Muscle layer of colon (tissue), 2 donors: ENCODE results near the gene GPR141.

ENCODE experiments used
- H3K27ac ChIP-seq: one replicate; pipeline ENCODE4 v1.7.0; 2013; ENCODE audit warnings: low read depth, mild to moderate bottlenecking, low read length, moderate library complexity
- H3K27me3 ChIP-seq, 2 donors: one replicate each; pipeline ENCODE4 v1.7.0; 2013; ENCODE audit warnings: low read length in 2 of 2, mild to moderate bottlenecking in 2 of 2; ENCODE audit not compliant: insufficient read depth in 2 of 2, control insufficient read depth in 1 of 2
- H3K36me3 ChIP-seq: one replicate; pipeline ENCODE4 v1.7.0; 2013; ENCODE audit warnings: mild to moderate bottlenecking, low read length; ENCODE audit not compliant: insufficient read depth
- H3K4me1 ChIP-seq: one replicate; pipeline ENCODE4 v1.7.0; 2013; ENCODE audit warnings: mild to moderate bottlenecking, low read length; ENCODE audit not compliant: insufficient read depth
- H3K4me3 ChIP-seq, 2 donors: one replicate each; pipeline ENCODE4 v1.7.0; 2013; ENCODE audit warnings: low read length in 2 of 2, low read depth in 1 of 2, mild to moderate bottlenecking in 1 of 2, moderate library complexity in 1 of 2
- H3K9ac ChIP-seq: one replicate; pipeline ENCODE4 v1.7.0; 2013; ENCODE audit warnings: low read length
- H3K9me3 ChIP-seq: one replicate; pipeline ENCODE4 v1.7.0; 2013; ENCODE audit warnings: mild to moderate bottlenecking, low read length
- donor health status: abdominal sarcoma.
- donor health status: Adenocarcinoma of cecum.

GPR141 gene

DNA sequence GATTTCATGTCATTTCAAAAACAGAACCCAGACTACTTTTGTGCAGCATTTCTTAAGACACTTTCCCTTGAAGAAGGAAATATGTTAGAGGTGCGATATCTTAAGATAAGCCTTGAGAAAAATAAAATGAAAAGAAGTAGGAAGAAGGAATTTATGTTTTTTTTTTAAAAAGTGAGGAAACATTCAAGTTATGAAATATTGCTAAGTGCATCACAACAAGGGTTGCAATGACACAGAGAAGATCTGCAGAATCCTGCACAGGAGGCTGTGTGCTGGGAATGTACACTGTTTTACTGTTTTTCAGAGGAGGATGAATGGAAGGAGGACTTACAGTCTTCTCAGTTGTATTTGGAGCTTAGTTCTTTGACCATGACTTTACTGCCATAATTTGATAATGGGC, 85.0 kb downstream of the GPR141 start:
- Histone ChIP-seq H3K9me3 (no peaks in the 10 kb centered on the region), H3K9ac (no peak overlapping the region), H3K4me1 (no peaks in the 10 kb centered on the region), H3K27ac (no peak overlapping the region), H3K27me3 (no peaks in the 10 kb centered on the region), H3K36me3 (no peaks in the 10 kb centered on the region), H3K4me3 (no peak overlapping the region)

DNA sequence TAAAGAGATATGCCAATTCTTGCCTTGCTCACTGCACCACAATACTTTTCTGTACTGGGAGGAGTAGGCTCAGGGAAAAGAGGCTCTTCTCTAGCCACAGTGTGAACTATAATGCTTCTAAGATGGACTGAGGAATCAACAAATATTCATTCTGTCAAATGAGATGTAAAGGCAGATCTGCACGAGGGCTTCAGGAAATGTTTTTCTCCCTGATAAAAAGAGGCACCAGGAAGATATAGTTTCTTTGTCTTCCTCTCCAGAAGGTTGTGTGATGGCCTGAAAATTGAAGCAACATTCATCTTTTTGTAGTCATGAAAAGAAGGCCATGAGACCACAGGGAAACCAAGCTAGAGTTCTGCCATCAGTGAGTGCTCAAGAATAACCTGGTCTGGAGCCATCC, 85.7 kb downstream of the GPR141 start:
- Histone ChIP-seq H3K27ac (no peak overlapping the region), H3K36me3 (no peaks in the 10 kb centered on the region), H3K4me3 (no peak overlapping the region), H3K9ac (no peak overlapping the region), H3K27me3 (no peaks in the 10 kb centered on the region), H3K4me1 (no peaks in the 10 kb centered on the region), H3K9me3 (no peaks in the 10 kb centered on the region)

DNA sequence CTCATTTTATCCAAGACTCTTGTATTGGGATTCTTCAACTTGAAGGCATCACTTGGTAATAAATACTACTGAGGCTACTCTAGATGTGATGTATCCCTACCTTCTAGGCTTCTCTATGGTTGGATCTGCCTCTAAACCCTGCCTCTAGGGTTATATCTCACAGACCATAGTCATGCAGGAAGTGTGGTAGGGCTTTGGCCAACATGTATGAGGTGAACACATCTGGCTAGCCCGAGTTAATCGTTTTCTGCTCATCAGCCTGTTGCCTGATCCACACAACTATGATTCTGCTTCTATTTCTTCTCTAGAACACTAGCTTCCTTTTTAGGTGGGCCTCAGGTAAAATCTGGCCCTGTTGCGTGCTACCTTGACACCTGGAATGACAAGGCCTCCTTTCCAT, 86.2 kb downstream of the GPR141 start:
- Histone ChIP-seq H3K36me3 (no peaks in the 10 kb centered on the region), H3K4me1 (no peaks in the 10 kb centered on the region), H3K4me3 (no peak overlapping the region), H3K9ac (no peak overlapping the region), H3K27me3 (no peaks in the 10 kb centered on the region), H3K27ac (no peak overlapping the region), H3K9me3 (no peaks in the 10 kb centered on the region)

DNA sequence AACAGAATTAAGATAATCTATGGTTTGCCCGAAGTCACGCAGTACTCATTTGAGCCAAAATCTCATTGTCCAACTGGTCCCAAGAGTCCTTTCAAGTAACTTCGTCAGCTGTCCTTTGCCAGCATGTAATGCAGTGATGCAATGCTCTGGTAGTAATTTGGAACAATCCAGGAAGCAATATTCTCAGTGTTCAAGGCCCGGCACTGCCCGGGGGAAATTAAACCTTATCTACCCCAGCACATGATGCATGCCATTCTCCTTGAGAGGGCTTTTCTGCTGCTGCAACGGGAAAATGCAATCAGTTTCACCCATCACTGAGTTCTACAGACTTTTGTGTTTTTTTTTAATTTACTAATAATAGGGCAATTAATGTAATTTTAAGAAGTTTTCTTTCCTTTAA, 87.3 kb downstream of the GPR141 start:
- no peaks in the 10 kb centered on the region for H3K4me1 ChIP-seq
- H3K4me3 ChIP-seq: no peak overlapping the region

DNA sequence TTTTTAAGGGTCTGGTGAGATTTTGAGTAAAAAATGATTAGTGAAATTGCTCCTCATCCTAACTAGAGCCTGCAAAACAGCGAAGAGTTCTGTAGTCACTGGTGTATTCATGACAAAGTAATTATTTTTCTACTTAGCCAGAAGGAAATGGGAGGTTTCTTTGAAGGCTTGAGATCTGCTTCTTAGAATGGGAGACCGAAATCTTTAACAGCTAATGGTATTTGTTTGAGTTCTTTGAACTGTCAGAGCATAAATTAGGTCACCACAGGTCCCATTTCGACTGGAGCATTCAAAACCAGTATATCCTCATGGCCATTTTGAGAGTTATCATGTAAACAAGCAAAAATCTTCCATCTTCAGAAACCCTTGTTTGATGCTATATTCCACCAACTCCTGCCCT, 87.8 kb downstream of the GPR141 start:
- Histone ChIP-seq H3K9me3 (no peaks in the 10 kb centered on the region), H3K27ac (no peak overlapping the region), H3K4me1 (no peaks in the 10 kb centered on the region), H3K4me3 (no peak overlapping the region), H3K36me3 (no peaks in the 10 kb centered on the region), H3K27me3 (no peaks in the 10 kb centered on the region), H3K9ac (no peak overlapping the region)

More for the DNA sequence above, 87.3 kb downstream of the GPR141 start:
- Histone ChIP-seq H3K27ac (no peak overlapping the region), H3K9ac (no peak overlapping the region), H3K27me3 (no peaks in the 10 kb centered on the region), H3K9me3 (no peaks in the 10 kb centered on the region), H3K36me3 (no peaks in the 10 kb centered on the region)

DNA sequence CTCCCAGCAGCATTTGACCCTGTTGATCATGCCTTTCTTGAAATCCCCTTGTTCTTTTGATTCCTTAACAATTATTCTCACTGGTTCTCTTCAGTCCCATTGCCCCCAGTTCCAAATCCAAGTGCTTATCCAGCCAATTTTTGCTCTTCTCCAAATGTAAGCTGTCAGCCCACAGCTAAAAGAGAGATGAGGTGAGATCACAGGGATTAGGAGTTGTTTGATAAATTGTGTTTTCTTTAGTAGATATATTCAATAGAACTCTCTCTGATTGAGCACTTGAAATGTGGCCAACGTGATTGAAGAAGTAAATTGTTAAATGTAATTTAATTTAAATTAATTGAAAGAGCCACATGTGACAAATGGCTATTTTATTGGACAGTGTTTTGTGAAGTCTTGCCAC, 88.2 kb downstream of the GPR141 start:
- Histone ChIP-seq H3K4me1 (no peaks in the 10 kb centered on the region), H3K9ac (no peak overlapping the region), H3K27ac (no peak overlapping the region), H3K36me3 (no peaks in the 10 kb centered on the region), H3K27me3 (no peaks in the 10 kb centered on the region), H3K9me3 (no peaks in the 10 kb centered on the region), H3K4me3 (no peak overlapping the region)

DNA sequence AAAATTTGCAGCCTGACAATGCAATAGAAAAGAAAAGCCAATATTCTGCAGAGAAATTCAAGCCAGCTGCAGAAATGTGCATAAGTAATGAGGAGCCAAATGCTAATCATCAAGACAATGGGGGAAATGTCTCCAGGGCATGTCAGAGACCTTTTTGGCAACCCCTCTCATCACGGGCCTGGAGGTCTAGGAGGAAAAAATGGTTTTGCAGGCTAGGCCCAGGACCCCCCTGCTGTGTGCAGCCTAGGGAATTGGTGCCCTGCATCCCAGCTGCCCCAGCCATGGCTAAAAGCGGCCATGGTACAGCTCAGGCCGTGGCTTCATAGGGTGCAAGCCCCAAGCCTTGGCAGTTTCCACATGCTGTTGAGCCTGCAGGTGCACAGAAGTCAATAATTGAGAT, 92.4 kb downstream of the GPR141 start:
- H3K4me1 ChIP-seq: no peaks in the 10 kb centered on the region
- no peak overlapping the region for H3K9ac ChIP-seq
- no peaks in the 10 kb centered on the region for H3K9me3 ChIP-seq
- H3K4me3 ChIP-seq: no peak overlapping the region
- H3K27me3 ChIP-seq: no peaks in the 10 kb centered on the region
- no peak overlapping the region for H3K27ac ChIP-seq
- no peaks in the 10 kb centered on the region for H3K36me3 ChIP-seq

DNA sequence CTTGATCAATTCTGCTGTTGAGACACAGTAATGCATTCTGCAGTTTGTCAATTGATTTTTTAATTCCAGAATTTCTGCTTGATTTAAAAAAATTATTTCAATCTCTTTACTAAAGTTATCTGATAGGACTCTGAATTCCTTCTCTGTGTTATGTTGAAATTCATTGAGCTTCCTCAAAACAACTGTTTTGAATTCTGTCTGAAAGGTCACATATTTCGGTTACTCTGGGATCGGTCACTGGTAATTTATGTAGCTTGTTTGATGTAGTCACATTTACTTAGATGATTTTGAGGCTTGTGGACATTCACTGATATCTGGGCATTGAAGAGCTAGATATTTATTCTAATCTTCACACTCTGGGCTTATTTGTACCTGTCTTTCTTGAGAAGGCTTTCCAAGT, 97.6 kb downstream of the GPR141 start:
- no peaks in the 10 kb centered on the region for H3K36me3 ChIP-seq
- H3K27ac ChIP-seq: no peak overlapping the region
- no peak overlapping the region for H3K4me3 ChIP-seq
- no peaks in the 10 kb centered on the region for H3K4me1 ChIP-seq
- H3K9ac ChIP-seq: no peak overlapping the region
- no peaks in the 10 kb centered on the region for H3K27me3 ChIP-seq
- no peaks in the 10 kb centered on the region for H3K9me3 ChIP-seq

DNA sequence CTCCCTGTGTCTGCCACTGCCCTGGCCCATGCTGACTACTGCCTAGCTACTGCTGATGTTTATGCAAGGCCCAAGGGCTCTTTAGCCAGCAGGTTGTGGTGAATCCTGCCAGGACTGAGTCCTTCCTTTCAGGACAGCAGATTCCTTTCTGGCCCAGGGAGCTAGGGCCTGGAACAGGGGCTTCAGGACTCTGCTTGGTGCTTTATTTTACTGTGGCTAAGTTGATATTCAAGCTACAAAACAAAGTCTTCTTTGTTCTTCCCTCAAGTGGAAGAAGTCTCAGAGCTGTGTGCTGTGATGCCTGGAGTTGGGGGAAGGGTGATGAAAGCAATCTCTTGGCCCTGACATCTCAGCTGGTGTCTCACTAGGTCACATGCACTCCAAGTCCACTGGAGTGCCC, 98.6 kb downstream of the GPR141 start:
- no peaks in the 10 kb centered on the region for H3K36me3 ChIP-seq
- no peaks in the 10 kb centered on the region for H3K27me3 ChIP-seq
- H3K27ac ChIP-seq: no peak overlapping the region
- no peak overlapping the region for H3K9ac ChIP-seq
- H3K4me3 ChIP-seq: no peak overlapping the region
- no peaks in the 10 kb centered on the region for H3K4me1 ChIP-seq
- H3K9me3 ChIP-seq: no peaks in the 10 kb centered on the region

DNA sequence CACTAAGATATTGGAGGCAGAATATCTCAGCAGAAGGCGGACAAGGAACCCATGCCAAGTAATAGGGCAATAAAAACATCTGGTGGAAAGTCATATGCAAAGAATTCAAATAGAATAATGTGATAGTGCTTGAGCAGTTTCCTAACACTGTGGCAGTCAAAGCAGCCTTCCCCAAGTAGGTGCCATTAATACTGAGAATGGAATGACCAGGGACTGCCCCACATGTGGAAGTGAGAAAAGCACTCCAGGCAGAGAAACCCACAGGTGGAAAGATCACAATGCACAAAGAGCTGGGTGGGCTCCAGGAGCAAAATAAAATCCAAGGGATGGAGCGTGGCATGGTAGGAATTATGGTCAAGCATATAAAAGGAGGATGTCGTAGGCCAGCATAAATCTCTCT, 100.4 kb downstream of the GPR141 start:
- Histone ChIP-seq H3K9me3 (no peaks in the 10 kb centered on the region), H3K27me3 (no peaks in the 10 kb centered on the region), H3K4me3 (no peak overlapping the region), H3K4me1 (no peaks in the 10 kb centered on the region), H3K27ac (no peak overlapping the region), H3K36me3 (no peaks in the 10 kb centered on the region), H3K9ac (no peak overlapping the region)

DNA sequence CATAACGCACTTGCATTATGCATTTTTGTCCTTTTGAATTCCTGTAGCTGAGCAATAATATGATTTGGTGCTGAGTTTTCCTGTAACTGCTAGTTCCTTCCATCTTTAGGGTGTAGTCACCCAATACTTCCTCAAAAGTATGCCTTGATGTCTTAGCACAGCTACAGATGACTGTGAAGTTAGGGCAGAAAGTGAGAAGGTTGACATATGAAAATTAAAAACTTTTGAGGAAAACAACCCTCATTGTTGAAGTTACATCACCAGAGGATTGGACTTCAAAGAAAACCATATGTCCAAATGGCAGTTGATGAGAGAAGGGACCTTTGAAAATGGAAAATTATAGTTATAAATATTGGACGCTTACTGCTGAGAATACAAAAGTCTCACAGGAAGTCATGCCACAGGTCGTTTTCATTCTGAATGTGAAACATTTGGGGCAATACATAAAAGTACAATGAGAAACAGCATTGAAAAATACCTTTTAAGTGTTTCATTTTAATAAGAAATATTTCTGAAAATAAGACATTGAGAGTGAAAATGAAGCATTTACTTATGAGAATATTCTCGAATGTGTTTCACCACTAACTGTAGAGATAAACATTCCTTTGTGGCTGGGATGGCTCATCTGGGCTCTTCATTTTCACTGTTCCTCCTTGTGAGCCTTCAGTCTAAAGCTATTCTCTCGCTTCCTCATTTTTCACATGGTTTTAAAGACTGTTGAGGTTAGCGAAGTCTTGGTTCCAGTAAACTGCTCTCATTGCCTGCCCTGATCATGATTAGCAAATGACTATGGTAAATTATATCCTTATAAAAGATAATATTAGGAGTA, 103.4 kb downstream of the GPR141 start:
- no peaks in the 10 kb centered on the region for H3K27me3 ChIP-seq
- H3K36me3 ChIP-seq: no peaks in the 10 kb centered on the region
- no peak overlapping the region for H3K9ac ChIP-seq
- no peaks in the 10 kb centered on the region for H3K9me3 ChIP-seq
- H3K4me1 ChIP-seq: no peaks in the 10 kb centered on the region
- H3K4me3 ChIP-seq: no peak overlapping the region
- no peak overlapping the region for H3K27ac ChIP-seq
